ENCODE results near the gene C2CD2.

GRCh38 chr21:41868062-41868710, 85.6 kb downstream of the C2CD2 start:
- TF ChIP-seq CTCF (IDR thresholded peaks at IDR 0.05) (no peak), POLR2A (IDR thresholded peaks at IDR 0.05) (no peak)

Data from adrenal gland (tissue), 5 donors.